ENCODE measurements around the gene TEX22. TPM values are rescaled to one million over a fixed set of nuclear protein-coding genes. Genes with fewer than 3 reads are reported as not detected.

Gene TEX22
- total RNA-seq, 4 donors from 2014 or later, result not detected

- Histone ChIP-seq H3K27ac (no peak overlapping the region), H3K4me1 (no peaks in the 10 kb centered on the region), H3K9me3 (no peaks in the 10 kb centered on the region), H3K36me3 (peaks cover 0 to 31% of the 10 kb centered on the region in 2 donors), H3K4me3 (no peak overlapping the region), H3K27me3 (no peaks in the 10 kb centered on the region)
- TF ChIP-seq POLR2A (IDR thresholded peaks at IDR 0.05) (no peak), CTCF (IDR thresholded peaks at IDR 0.05 in 4 of 5, conservative IDR thresholded peaks at IDR 0.05 in 1 of 5) (no peak)
- ATAC-seq (no peak), DNase-seq (no peak)
- intact Hi-C loops (cut with DNase I; ENCODE audit: low total_unique reads), result no loop called here
- in situ Hi-C loops (cut with MboI; ENCODE audit: low sequenced_read_pairs in 4 of 4), result no loop called here
These were observed 19.3 kb upstream of the TEX22 start for GRCh38 chr14:105378873-105379685.

- ATAC-seq (no peak), DNase-seq (no peak)
- Histone ChIP-seq H3K27me3 (no peaks in the 10 kb centered on the region), H3K4me3 (no peak overlapping the region), H3K4me1 (no peaks in the 10 kb centered on the region), H3K9me3 (no peaks in the 10 kb centered on the region), H3K36me3 (peaks cover 0 to 39% of the 10 kb centered on the region in 2 donors), H3K27ac (no peak overlapping the region)
- intact Hi-C loops (cut with DNase I; ENCODE audit: low total_unique reads) (no loop called here), in situ Hi-C loops (cut with MboI; ENCODE audit: low sequenced_read_pairs in 4 of 4) (no loop called here)
- TF ChIP-seq CTCF (IDR thresholded peaks at IDR 0.05 in 4 of 5, conservative IDR thresholded peaks at IDR 0.05 in 1 of 5), result no peak
- no peak for TF ChIP-seq POLR2A (IDR thresholded peaks at IDR 0.05)
These were observed 18.4 kb upstream of the TEX22 start for GRCh38 chr14:105379946-105380345.

GRCh38 chr14:105380756-105381155, 17.6 kb upstream of the TEX22 start:
- Histone ChIP-seq H3K9me3 (no peaks in the 10 kb centered on the region), H3K4me3 (no peak overlapping the region), H3K27me3 (no peaks in the 10 kb centered on the region), H3K4me1 (no peaks in the 10 kb centered on the region), H3K36me3 (peaks cover 0 to 42% of the 10 kb centered on the region in 2 donors), H3K27ac (no peak overlapping the region)
- DNase-seq (no peak), ATAC-seq (no peak)
- TF ChIP-seq POLR2A (IDR thresholded peaks at IDR 0.05), result no peak
- TF ChIP-seq CTCF (IDR thresholded peaks at IDR 0.05 in 4 of 5, conservative IDR thresholded peaks at IDR 0.05 in 1 of 5), result no peak
- intact Hi-C loops (cut with DNase I; ENCODE audit: low total_unique reads) (no loop called here), in situ Hi-C loops (cut with MboI; ENCODE audit: low sequenced_read_pairs in 4 of 4) (no loop called here)

GRCh38 chr14:105381446-105382342, 16.6 kb upstream of the TEX22 start:
- intact Hi-C loops (cut with DNase I; ENCODE audit: low total_unique reads) (no loop called here), in situ Hi-C loops (cut with MboI; ENCODE audit: low sequenced_read_pairs in 4 of 4) (no loop called here)
- Histone ChIP-seq H3K9me3 (no peaks in the 10 kb centered on the region), H3K27me3 (no peaks in the 10 kb centered on the region), H3K36me3 (peaks cover 0 to 42% of the 10 kb centered on the region in 2 donors), H3K4me1 (no peaks in the 10 kb centered on the region), H3K4me3 (no peak overlapping the region), H3K27ac (no peak overlapping the region)
- TF ChIP-seq CTCF (IDR thresholded peaks at IDR 0.05 in 4 of 5, conservative IDR thresholded peaks at IDR 0.05 in 1 of 5) (no peak), POLR2A (IDR thresholded peaks at IDR 0.05) (no peak)
- DNase-seq, result no peak
- no peak for ATAC-seq

Measured in gastrocnemius medialis (tissue), 4 donors.